Upper lobe of left lung (tissue), 4 donors: Measurements from ENCODE around the gene PSMD8.

Experiments
- EP300 ChIP-seq, 4 donors: sonication (generic); formaldehyde crosslinking; IDR thresholded peaks; one replicate each; pipeline ENCODE4 v1.5.1; 2017; ENCODE audit warnings: antibody characterized with exemption in 4 of 4, control low read depth in 2 of 4
- POLR2A ChIP-seq, 4 donors: fragments of 450-650 bp; IDR thresholded peaks; one replicate each; pipeline ENCODE4 v1.5.1; 2016 to 2017; ENCODE audit warnings: antibody characterized with exemption in 4 of 4, mild to moderate bottlenecking in 2 of 4
- POLR2AphosphoS5 ChIP-seq, 2 donors: sonication (generic); formaldehyde crosslinking; IDR thresholded peaks; one replicate each; pipeline ENCODE4 v1.5.1; 2017; ENCODE audit warnings: antibody characterized with exemption in 2 of 2
- TF ChIP-seq, protein P1 (sequence below), 6 experiments: fragments of 450-650 bp in 4 of 6; fragments of 200-600 bp in 2 of 6; sonication (generic) in 2 of 6; IDR thresholded peaks; one replicate each; pipeline ENCODE4 v1.5.1; 2016 to 2019; ENCODE audit warnings: antibody characterized with exemption in 6 of 6

DNA sequence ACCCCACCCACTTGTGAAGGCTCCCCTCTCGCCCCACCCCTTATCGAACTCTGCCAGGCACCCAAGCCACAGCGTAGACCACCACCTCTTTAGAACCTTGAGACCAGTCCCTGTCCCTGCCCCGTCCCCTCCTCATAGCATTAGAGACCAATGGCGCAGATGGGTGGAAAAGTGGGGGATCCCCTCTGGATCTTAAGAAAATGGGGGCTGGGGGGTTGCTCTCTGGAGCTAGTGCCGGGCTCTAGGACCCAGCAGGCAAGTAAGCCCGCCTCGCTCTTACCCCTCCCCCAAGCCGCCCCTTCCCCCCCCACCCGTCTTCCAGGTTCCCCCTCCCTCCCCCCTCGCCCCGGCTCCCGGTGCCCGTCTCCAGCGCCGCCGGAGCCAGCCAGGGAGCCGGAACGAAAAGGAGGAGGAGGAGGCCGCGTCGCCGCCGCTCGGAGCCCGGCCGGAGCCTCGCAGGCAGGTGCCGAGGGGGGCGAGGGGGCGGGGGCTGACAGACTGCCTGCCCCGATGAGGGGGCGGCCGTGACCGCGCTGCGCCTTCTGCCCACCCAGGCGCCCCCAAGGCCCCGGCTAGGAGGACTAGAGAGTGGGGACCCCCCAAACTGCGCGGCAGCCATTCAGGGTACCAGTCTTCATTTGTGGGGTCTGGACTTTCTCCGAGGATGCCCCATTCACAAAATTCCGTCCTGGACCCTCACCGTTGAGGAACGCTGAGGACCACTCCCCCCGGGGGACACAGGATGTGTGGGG, 14.2 kb downstream of the PSMD8 start, which contains the start of gene SPRED3:
- TF ChIP-seq, protein P1, sequence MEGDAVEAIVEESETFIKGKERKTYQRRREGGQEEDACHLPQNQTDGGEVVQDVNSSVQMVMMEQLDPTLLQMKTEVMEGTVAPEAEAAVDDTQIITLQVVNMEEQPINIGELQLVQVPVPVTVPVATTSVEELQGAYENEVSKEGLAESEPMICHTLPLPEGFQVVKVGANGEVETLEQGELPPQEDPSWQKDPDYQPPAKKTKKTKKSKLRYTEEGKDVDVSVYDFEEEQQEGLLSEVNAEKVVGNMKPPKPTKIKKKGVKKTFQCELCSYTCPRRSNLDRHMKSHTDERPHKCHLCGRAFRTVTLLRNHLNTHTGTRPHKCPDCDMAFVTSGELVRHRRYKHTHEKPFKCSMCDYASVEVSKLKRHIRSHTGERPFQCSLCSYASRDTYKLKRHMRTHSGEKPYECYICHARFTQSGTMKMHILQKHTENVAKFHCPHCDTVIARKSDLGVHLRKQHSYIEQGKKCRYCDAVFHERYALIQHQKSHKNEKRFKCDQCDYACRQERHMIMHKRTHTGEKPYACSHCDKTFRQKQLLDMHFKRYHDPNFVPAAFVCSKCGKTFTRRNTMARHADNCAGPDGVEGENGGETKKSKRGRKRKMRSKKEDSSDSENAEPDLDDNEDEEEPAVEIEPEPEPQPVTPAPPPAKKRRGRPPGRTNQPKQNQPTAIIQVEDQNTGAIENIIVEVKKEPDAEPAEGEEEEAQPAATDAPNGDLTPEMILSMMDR (IDR thresholded peaks at IDR 0.05) = no peak
- no peak for TF ChIP-seq POLR2AphosphoS5 (IDR thresholded peaks at IDR 0.05)
- no peak for TF ChIP-seq POLR2A (IDR thresholded peaks at IDR 0.05)
- no peak for TF ChIP-seq EP300 (IDR thresholded peaks at IDR 0.05)
